Stimulated activated memory B cell treated with anti-CD40 and anti-IgM and Interleukin-4, amounts not matched to agents 10 μg/mL and 1 μg/mL and 100 μg/mL, for 72 hours (primary cell): ENCODE measurements around the gene C1orf232.

Experiments
- ATAC-seq: fragments of 150-1000 bp; cut with Tn5 transposase; 2 replicates; pipeline ENCODE4 v1.10.0; 2021
- H3K27ac Mint-ChIP-seq: one replicate; pipeline ENCODE4 v1.8.0; 2022; ENCODE audit warnings: mild to moderate bottlenecking, mixed read lengths
- H3K27me3 Mint-ChIP-seq: one replicate; pipeline ENCODE4 v1.8.0; 2022; ENCODE audit warnings: mixed read lengths
- H3K36me3 Mint-ChIP-seq: one replicate; pipeline ENCODE4 v1.8.0; 2022; ENCODE audit warnings: mixed read lengths
- H3K4me1 Mint-ChIP-seq: one replicate; pipeline ENCODE4 v1.8.0; 2022; ENCODE audit warnings: mixed read lengths
- H3K4me3 Mint-ChIP-seq: one replicate; pipeline ENCODE4 v1.8.0; 2022; ENCODE audit warnings: mild to moderate bottlenecking, moderate library complexity, mixed read lengths
- H3K9me3 Mint-ChIP-seq: one replicate; pipeline ENCODE4 v1.8.0; 2022; ENCODE audit warnings: mixed read lengths

C1orf232 gene

GRCh38 chr1:26188477-26188876, 19.7 kb upstream of the C1orf232 start:
- no peak overlapping the region for H3K4me3 Mint-ChIP-seq
- no peak for ATAC-seq
- no peaks in the 10 kb centered on the region for H3K36me3 Mint-ChIP-seq
- no peak overlapping the region for H3K27ac Mint-ChIP-seq
- peaks cover 8% of the 10 kb centered on the region for H3K27me3 Mint-ChIP-seq
- no peaks in the 10 kb centered on the region for H3K4me1 Mint-ChIP-seq
- no peaks in the 10 kb centered on the region for H3K9me3 Mint-ChIP-seq

- H3K27ac Mint-ChIP-seq, result no peak overlapping the region
- H3K27me3 Mint-ChIP-seq, result peaks cover 8% of the 10 kb centered on the region
- no peak overlapping the region for H3K4me3 Mint-ChIP-seq
- no peaks in the 10 kb centered on the region for H3K4me1 Mint-ChIP-seq
- no peaks in the 10 kb centered on the region for H3K9me3 Mint-ChIP-seq
- ATAC-seq, result no peak
- H3K36me3 Mint-ChIP-seq, result no peaks in the 10 kb centered on the region
Observed at GRCh38 chr1:26187882-26188281, 19.1 kb upstream of the C1orf232 start.

GRCh38 chr1:26184883-26185282, 16.1 kb upstream of the C1orf232 start:
- Mint-ChIP-seq H3K4me3 (no peak overlapping the region), H3K36me3 (no peaks in the 10 kb centered on the region), H3K27me3 (no peaks in the 10 kb centered on the region), H3K4me1 (no peaks in the 10 kb centered on the region), H3K9me3 (no peaks in the 10 kb centered on the region), H3K27ac (no peak overlapping the region)
- no peak for ATAC-seq

- no peaks in the 10 kb centered on the region for H3K36me3 Mint-ChIP-seq
- H3K4me3 Mint-ChIP-seq, result no peak overlapping the region
- no peak for ATAC-seq
- H3K27me3 Mint-ChIP-seq, result no peaks in the 10 kb centered on the region
- no peaks in the 10 kb centered on the region for H3K9me3 Mint-ChIP-seq
- no peaks in the 10 kb centered on the region for H3K4me1 Mint-ChIP-seq
- no peak overlapping the region for H3K27ac Mint-ChIP-seq
Observed at GRCh38 chr1:26184086-26184485, 15.3 kb upstream of the C1orf232 start.

GRCh38 chr1:26182383-26182696, 13.6 kb upstream of the C1orf232 start:
- Mint-ChIP-seq H3K9me3 (no peaks in the 10 kb centered on the region), H3K27me3 (no peaks in the 10 kb centered on the region), H3K4me1 (no peaks in the 10 kb centered on the region), H3K27ac (no peak overlapping the region), H3K36me3 (no peaks in the 10 kb centered on the region), H3K4me3 (no peak overlapping the region)
- no peak for ATAC-seq

GRCh38 chr1:26181586-26182382, 13.0 kb upstream of the C1orf232 start:
- Mint-ChIP-seq H3K27me3 (no peaks in the 10 kb centered on the region), H3K4me1 (no peaks in the 10 kb centered on the region), H3K9me3 (no peaks in the 10 kb centered on the region), H3K27ac (no peak overlapping the region), H3K4me3 (no peak overlapping the region), H3K36me3 (no peaks in the 10 kb centered on the region)
- peak; percentile 40 for ATAC-seq

- no peak for ATAC-seq
- Mint-ChIP-seq H3K27me3 (no peaks in the 10 kb centered on the region), H3K36me3 (no peaks in the 10 kb centered on the region), H3K4me1 (no peaks in the 10 kb centered on the region), H3K27ac (no peak overlapping the region), H3K4me3 (no peak overlapping the region), H3K9me3 (no peaks in the 10 kb centered on the region)
Observed at GRCh38 chr1:26180010-26180506, 11.3 kb upstream of the C1orf232 start.

- Mint-ChIP-seq H3K36me3 (no peaks in the 10 kb centered on the region), H3K27ac (no peak within 1 kb of the TSS), H3K27me3 (no peaks in the 10 kb centered on the region), H3K4me3 (no peak within 1 kb of the TSS), H3K9me3 (no peaks in the 10 kb centered on the region), H3K4me1 (no peaks in the 10 kb centered on the region)
- no peak for ATAC-seq
Observed at GRCh38 chr1:26177182-26177684, 8.5 kb upstream of the C1orf232 start, which contains the start of gene CNKSR1. TSS of gene CNKSR1 (plus strand) at chr1:26177491. CDS start at chr1:26177548, 57 bp downstream.

- no peaks in the 10 kb centered on the region for H3K9me3 Mint-ChIP-seq
- no peak overlapping the region for H3K27ac Mint-ChIP-seq
- no peak overlapping the region for H3K4me3 Mint-ChIP-seq
- ATAC-seq, result no peak
- H3K4me1 Mint-ChIP-seq, result peaks cover 12% of the 10 kb centered on the region
- H3K36me3 Mint-ChIP-seq, result no peaks in the 10 kb centered on the region
- no peaks in the 10 kb centered on the region for H3K27me3 Mint-ChIP-seq
Observed at GRCh38 chr1:26175346-26175745, 6.6 kb upstream of the C1orf232 start.

- peak within 1 kb of the TSS; percentile 95 for H3K4me3 Mint-ChIP-seq
- peak within 1 kb of the TSS; percentile 89 for H3K27ac Mint-ChIP-seq
- no peaks in the 10 kb centered on the region for H3K9me3 Mint-ChIP-seq
- ATAC-seq, result no peak
- H3K4me1 Mint-ChIP-seq, result peaks cover 14% of the 10 kb centered on the region
- H3K36me3 Mint-ChIP-seq, result no peaks in the 10 kb centered on the region
- no peaks in the 10 kb centered on the region for H3K27me3 Mint-ChIP-seq
Observed at GRCh38 chr1:26171084-26172072, 2.6 kb upstream of the C1orf232 start, which contains the start of gene ZNF593OS. TSS of gene ZNF593OS (minus strand) at chr1:26171832. CDS start at chr1:26171661, 171 bp downstream.

GRCh38 chr1:26170472-26170821, 1.7 kb upstream of the C1orf232 start:
- Mint-ChIP-seq H3K4me3 (peak overlapping the region; percentile 95), H3K27ac (peak overlapping the region; percentile 89), H3K36me3 (no peaks in the 10 kb centered on the region), H3K9me3 (no peaks in the 10 kb centered on the region), H3K4me1 (peaks cover 14% of the 10 kb centered on the region), H3K27me3 (no peaks in the 10 kb centered on the region)
- no peak for ATAC-seq

- H3K27me3 Mint-ChIP-seq, result no peaks in the 10 kb centered on the region
Observed at GRCh38 chr1:26169669-26170471, 1.1 kb upstream of the C1orf232 start, which contains the start of gene ZNF593. TSS of gene ZNF593 (plus strand) at chr1:26169908. CDS start at chr1:26169984, 76 bp downstream.

GRCh38 chr1:26169198-26169554, 413 bp upstream of the C1orf232 start:
- no peaks in the 10 kb centered on the region for H3K9me3 Mint-ChIP-seq
- H3K36me3 Mint-ChIP-seq, result no peaks in the 10 kb centered on the region
- H3K4me1 Mint-ChIP-seq, result peaks cover 21% of the 10 kb centered on the region
- H3K27ac Mint-ChIP-seq, result peak overlapping the region; percentile 89
- H3K4me3 Mint-ChIP-seq, result peak overlapping the region; percentile 95
- H3K27me3 Mint-ChIP-seq, result no peaks in the 10 kb centered on the region
- ATAC-seq, result no peak

More at GRCh38 chr1:26169669-26170471, 1.1 kb upstream of the C1orf232 start, which contains the start of gene ZNF593:
- Mint-ChIP-seq H3K9me3 (no peaks in the 10 kb centered on the region), H3K27ac (peak within 1 kb of the TSS; percentile 89), H3K36me3 (no peaks in the 10 kb centered on the region), H3K4me3 (peak within 1 kb of the TSS; percentile 95), H3K4me1 (peaks cover 15% of the 10 kb centered on the region)
- ATAC-seq, result peak; percentile 96

- no peak overlapping the region for H3K4me3 Mint-ChIP-seq
- no peak overlapping the region for H3K27ac Mint-ChIP-seq
- peaks cover 27% of the 10 kb centered on the region for H3K4me1 Mint-ChIP-seq
- no peaks in the 10 kb centered on the region for H3K9me3 Mint-ChIP-seq
- no peak for ATAC-seq
- H3K27me3 Mint-ChIP-seq, result peaks cover 9% of the 10 kb centered on the region
- no peaks in the 10 kb centered on the region for H3K36me3 Mint-ChIP-seq
Observed at GRCh38 chr1:26166719-26167281, 2.0 kb downstream of the C1orf232 start.
